Suprapubic skin (tissue), 4 donors: ENCODE results near the gene TGM6.

Experiments
- EP300 ChIP-seq: sonication (generic); formaldehyde crosslinking; IDR thresholded peaks from one replicate; pipeline ENCODE4 v1.6.1; 2017; ENCODE audit warnings: antibody characterized with exemption
- POLR2A ChIP-seq, 2 donors: fragments of 450-650 bp; IDR thresholded peaks; one replicate each; pipeline ENCODE4 v1.6.1; 2017; ENCODE audit warnings: antibody characterized with exemption in 2 of 2, mild to moderate bottlenecking in 2 of 2, moderate library complexity in 2 of 2
- POLR2AphosphoS5 ChIP-seq, 3 donors: sonication (generic); formaldehyde crosslinking; IDR thresholded peaks; one replicate each; pipeline ENCODE4 v1.6.1; 2017; ENCODE audit warnings: antibody characterized with exemption in 3 of 3
- TF ChIP-seq, protein P1 (sequence below), 2 donors: fragments of 200-600 bp in 1 of 2; fragments of 450-650 bp in 1 of 2; sonication (generic) in 1 of 2; IDR thresholded peaks; one replicate each; pipeline ENCODE4 v1.5.1; 2016 to 2019; ENCODE audit warnings: antibody characterized with exemption in 2 of 2, mild to moderate bottlenecking in 1 of 2, moderate library complexity in 1 of 2

DNA sequence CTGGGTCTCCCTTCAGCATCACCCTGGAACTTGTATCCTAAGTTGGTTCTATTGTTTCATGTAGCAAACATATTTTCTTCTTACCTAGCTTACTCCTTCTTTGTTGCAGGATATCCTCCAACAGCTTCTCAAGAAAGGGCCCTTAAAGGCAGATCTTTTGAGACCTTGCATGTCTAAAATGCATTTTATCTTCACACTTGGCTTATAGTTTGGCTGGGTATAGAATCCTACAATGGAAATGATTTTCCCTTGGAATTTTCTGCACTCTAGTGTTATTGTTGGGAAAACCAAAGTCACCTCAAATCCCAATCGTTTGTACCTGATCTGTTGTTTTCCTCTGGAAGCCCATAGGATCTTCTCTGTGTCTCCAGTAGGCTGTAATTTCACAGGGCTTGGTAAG, 12.1 kb upstream of the TGM6 start:
- TF ChIP-seq POLR2AphosphoS5 (IDR thresholded peaks at IDR 0.05) (no peak), POLR2A (IDR thresholded peaks at IDR 0.05) (no peak), EP300 (no peak)
- TF ChIP-seq, protein P1, sequence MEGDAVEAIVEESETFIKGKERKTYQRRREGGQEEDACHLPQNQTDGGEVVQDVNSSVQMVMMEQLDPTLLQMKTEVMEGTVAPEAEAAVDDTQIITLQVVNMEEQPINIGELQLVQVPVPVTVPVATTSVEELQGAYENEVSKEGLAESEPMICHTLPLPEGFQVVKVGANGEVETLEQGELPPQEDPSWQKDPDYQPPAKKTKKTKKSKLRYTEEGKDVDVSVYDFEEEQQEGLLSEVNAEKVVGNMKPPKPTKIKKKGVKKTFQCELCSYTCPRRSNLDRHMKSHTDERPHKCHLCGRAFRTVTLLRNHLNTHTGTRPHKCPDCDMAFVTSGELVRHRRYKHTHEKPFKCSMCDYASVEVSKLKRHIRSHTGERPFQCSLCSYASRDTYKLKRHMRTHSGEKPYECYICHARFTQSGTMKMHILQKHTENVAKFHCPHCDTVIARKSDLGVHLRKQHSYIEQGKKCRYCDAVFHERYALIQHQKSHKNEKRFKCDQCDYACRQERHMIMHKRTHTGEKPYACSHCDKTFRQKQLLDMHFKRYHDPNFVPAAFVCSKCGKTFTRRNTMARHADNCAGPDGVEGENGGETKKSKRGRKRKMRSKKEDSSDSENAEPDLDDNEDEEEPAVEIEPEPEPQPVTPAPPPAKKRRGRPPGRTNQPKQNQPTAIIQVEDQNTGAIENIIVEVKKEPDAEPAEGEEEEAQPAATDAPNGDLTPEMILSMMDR (IDR thresholded peaks at IDR 0.05): no peak
